Fibroblast of lung (primary cell): ENCODE measurements around the gene ALDH4A1.

ENCODE experiments used
- CTCF ChIP-seq, 2 donors: IDR thresholded peaks in 1 of 2; conservative IDR thresholded peaks in 1 of 2; 1 replicate in 1 of 2; 2 replicates in 1 of 2; pipeline ENCODE4 v1.5.1; 2011 to 2012; ENCODE audit warnings: low read length in 2 of 2, control low read depth in 1 of 2, inconsistent platforms in 1 of 2, low read depth in 1 of 2, mild to moderate bottlenecking in 1 of 2
- EZH2 ChIP-seq: IDR thresholded peaks from 2 replicates; pipeline ENCODE4 v1.5.1; 2012; ENCODE audit warnings: low read length, control low read depth, mild to moderate bottlenecking; ENCODE audit errors: missing control alignments

DNA sequence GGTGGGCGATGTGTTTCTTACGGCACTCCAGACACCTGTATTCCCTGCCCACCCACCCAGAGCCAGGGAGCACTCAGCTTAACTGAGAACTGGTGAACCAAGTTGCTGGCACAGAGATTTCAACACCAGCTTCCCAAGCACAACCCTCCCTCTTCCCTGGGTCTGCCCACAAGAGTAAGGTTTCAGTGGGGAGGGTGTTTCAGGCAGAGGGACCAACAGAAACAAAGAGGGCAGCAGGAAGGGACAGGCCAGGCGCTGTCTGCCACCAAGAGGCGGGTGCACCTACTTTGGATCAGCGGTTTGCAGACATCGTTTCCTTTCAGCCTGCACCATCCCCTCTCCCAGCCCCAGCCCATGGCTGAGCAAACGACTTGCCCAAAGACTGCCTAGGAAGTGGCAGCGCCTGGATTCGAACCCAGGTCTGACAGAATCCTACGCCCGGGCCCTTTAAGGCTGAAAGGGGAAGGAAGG lies 21.9 kb upstream of the ALDH4A1 start:
- TF ChIP-seq CTCF (conservative IDR thresholded peaks at IDR 0.05 in 1 of 2, IDR thresholded peaks at IDR 0.05 in 1 of 2; ENCODE audit: low read depth in 1 of 2, low read length in 2 of 2) (no peak), EZH2 (no peak)
